ENCODE results near the gene MAP4K4.

Gene MAP4K4

DNA sequence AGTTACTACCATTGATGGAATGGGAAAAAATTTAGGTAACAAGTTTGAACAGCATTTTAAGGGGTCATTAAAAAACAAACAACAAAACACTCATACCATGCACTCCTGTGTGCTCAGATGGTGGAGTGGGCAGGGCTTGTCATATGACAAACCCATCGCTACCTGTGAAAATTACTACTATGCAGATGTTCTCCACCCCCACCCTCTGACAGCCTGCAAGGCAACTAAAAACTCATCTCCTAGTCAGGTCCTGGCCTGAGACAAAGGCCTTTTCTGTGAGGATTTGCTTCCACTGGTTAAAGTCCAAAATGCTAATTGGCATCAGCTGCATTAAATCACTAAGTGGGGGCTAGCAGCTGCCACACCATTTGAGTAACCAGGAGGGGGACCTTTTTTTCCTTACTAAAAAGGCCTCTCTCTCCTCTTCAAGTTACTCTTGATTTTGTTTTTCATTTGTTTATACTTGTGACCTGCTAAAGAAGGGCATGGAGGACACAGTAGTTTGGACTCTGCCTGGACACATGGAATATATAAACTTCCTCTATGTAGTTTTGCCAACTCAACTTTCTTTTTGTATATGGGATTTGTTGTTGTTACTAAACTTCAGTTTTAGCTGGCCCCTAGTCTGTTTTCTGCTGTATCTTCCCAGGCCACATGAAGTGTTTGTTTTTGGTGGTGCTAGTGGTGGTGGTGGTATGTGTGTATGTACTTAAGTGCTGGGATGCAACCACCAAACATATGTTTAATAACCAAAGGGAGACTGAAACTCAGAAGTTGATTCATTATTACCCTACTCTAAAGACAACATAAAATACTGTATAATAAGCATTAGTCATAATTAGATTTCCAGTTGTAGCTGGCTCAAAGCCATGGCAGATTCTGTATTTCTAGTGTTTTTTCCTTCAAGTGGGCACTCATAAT is 121.3 kb downstream of the MAP4K4 start:
- Histone ChIP-seq H3K27me3 (ENCODE audit: insufficient read depth, low read length) (no peaks in the 10 kb centered on the region), H3K36me3 (ENCODE audit: insufficient read depth, low read length) (peaks cover 5% of the 10 kb centered on the region), H3K4me1 (ENCODE audit: insufficient read depth, low read length) (peaks cover 16% of the 10 kb centered on the region), H2AFZ (ENCODE audit: low read depth, low read length) (no peak overlapping the region), H3K9me3 (ENCODE audit: low read length) (no peaks in the 10 kb centered on the region), H3K4me3 (ENCODE audit: low read length) (no peak overlapping the region)

DNA sequence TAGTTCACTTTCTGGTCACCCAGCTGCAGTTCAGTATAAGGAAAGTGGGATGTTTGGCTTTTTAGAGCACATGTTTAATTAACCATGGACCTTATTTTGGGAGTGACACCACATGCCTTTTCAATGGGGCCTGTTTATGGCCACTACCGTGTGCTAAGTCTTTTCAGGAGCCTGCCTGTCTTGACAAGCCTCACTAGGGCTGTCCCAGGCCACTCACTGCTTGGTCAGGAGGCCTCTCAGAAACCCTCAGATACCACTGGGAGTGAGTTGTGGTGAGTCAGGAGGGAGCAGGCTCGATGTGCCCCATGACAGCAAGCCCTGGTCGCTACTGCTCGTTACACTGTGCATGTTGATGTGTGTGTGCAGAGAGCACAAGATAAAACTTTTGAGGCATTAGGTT is 123.0 kb downstream of the MAP4K4 start:
- Histone ChIP-seq H2AFZ (ENCODE audit: low read depth, low read length) (no peak overlapping the region), H3K4me1 (ENCODE audit: insufficient read depth, low read length) (peaks cover 16% of the 10 kb centered on the region), H3K27me3 (ENCODE audit: insufficient read depth, low read length) (no peaks in the 10 kb centered on the region)

DNA sequence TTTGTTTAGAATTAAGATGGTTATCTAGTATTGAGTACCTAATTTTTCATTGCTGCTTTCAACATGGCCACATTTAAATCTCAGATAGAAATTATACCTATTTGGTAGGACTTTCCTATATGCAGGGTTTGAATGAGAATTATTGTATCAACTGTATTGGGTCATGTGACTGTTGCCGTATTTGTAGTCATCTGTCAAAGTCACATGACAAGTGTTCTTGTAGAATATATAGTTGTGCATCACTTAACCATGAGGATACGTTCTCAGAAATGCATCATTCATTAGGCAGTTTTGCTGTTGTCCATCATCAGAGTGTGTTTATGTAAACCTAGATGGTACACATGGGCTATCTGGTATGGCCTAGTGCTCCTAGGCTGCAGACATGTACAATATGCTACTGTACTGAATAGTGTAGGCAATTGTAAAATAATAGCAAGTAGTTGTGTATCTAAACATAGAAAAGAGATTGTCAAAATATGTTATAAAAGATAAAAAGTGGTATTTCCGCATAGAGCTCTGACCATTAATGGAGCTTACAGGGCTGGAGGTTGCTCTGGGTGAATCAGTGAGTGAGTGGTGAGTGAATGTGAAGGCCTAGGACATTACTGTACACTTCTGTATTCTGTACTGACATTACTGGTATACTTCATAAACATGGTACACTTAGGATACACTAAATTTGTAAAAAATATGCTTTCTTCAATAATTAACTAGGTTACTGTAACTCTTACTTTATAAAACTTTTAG is 123.7 kb downstream of the MAP4K4 start:
- Histone ChIP-seq H2AFZ (ENCODE audit: low read depth, low read length) (no peak overlapping the region), H3K9me3 (ENCODE audit: low read length) (no peaks in the 10 kb centered on the region), H3K4me1 (ENCODE audit: insufficient read depth, low read length) (peaks cover 16% of the 10 kb centered on the region), H3K36me3 (ENCODE audit: insufficient read depth, low read length) (peaks cover 16% of the 10 kb centered on the region), H3K27me3 (ENCODE audit: insufficient read depth, low read length) (no peaks in the 10 kb centered on the region), H3K4me3 (ENCODE audit: low read length) (no peak overlapping the region)

More for the DNA sequence above, 123.0 kb downstream of the MAP4K4 start:
- H3K36me3 ChIP-seq (ENCODE audit: insufficient read depth, low read length) = peaks cover 10% of the 10 kb centered on the region
- H3K4me3 ChIP-seq (ENCODE audit: low read length) = no peak overlapping the region
- H3K9me3 ChIP-seq (ENCODE audit: low read length) = no peaks in the 10 kb centered on the region

DNA sequence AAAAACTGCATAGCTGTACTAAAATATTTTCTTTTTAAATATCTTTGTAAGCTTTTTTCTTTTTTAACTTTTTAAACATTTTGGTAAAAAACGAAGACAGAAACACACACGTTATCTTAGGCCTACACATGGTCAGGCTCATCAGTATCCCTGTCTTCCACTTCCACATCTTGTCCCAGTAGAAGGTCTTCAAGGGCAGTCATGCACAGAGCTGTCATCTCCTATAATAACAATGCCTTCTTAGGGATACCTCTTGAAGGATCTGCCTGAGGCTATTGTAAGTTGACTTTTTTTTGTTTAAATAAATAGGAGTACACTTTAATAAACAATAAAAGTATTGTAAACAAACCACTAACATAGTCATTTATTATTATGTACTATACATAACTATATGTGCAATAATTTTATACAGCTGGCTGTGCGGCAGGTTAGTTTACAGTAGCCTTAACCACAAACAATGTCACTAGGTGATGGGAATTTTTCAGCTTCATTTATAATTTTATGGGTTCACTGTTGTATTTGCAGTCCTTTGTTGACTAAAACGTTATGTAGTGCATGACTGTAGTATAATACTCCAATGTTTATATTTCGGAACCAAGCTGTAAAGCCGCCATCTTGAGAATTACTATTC is 124.4 kb downstream of the MAP4K4 start:
- no peak overlapping the region for H3K4me3 ChIP-seq (ENCODE audit: low read length)
- H3K4me1 ChIP-seq (ENCODE audit: insufficient read depth, low read length) = peaks cover 16% of the 10 kb centered on the region
- H3K9me3 ChIP-seq (ENCODE audit: low read length) = no peaks in the 10 kb centered on the region

DNA sequence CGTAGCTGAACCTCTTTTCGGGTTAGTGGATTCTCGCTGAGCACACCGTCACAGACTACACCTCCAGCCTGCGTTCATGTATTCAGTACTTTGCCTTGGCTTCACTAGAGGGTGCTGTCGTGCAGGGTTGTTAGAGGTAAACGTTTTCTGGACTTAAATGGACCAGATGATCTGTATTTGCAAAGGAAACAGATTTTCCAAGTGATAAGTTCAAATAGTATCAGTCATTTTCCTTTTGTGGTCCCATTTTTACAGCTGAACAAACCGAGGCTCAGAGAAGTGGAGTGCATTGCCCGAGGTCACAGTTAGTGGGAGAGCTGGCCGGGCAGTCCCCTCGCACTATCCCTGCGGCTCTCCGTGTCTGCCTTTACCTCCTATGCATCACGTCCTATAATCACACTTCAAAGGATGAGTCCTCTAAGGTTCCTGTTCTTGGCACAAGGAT is 125.9 kb downstream of the MAP4K4 start:
- Histone ChIP-seq H3K36me3 (ENCODE audit: insufficient read depth, low read length) (peaks cover 37% of the 10 kb centered on the region), H3K4me3 (ENCODE audit: low read length) (no peak overlapping the region), H3K9me3 (ENCODE audit: low read length) (no peaks in the 10 kb centered on the region), H3K4me1 (ENCODE audit: insufficient read depth, low read length) (peaks cover 8% of the 10 kb centered on the region), H3K27me3 (ENCODE audit: insufficient read depth, low read length) (no peaks in the 10 kb centered on the region), H2AFZ (ENCODE audit: low read depth, low read length) (no peak overlapping the region)

More for the DNA sequence above, 124.4 kb downstream of the MAP4K4 start:
- Histone ChIP-seq H3K27me3 (ENCODE audit: insufficient read depth, low read length) (no peaks in the 10 kb centered on the region), H3K36me3 (ENCODE audit: insufficient read depth, low read length) (peaks cover 23% of the 10 kb centered on the region), H2AFZ (ENCODE audit: low read depth, low read length) (no peak overlapping the region)

DNA sequence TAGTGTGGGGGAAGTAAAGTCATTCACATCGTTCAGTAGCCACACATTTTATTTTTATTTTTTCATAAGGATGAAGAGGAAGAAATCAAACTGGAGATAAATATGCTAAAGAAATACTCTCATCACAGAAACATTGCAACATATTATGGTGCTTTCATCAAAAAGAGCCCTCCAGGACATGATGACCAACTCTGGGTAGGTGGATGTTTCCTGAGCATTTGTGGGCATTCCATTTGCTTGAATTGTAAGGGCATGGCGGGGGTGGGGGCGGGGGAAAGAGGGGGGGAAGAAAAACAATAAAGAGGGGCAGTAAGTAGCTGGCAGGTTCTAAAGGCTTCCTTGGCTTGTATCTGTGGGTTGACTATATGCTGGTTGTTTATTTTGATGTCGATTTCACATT is 126.4 kb downstream of the MAP4K4 start:
- Histone ChIP-seq H3K27me3 (ENCODE audit: insufficient read depth, low read length) (no peaks in the 10 kb centered on the region), H3K4me3 (ENCODE audit: low read length) (no peak overlapping the region), H3K36me3 (ENCODE audit: insufficient read depth, low read length) (peaks cover 41% of the 10 kb centered on the region), H2AFZ (ENCODE audit: low read depth, low read length) (no peak overlapping the region), H3K4me1 (ENCODE audit: insufficient read depth, low read length) (peaks cover 3% of the 10 kb centered on the region), H3K9me3 (ENCODE audit: low read length) (no peaks in the 10 kb centered on the region)

DNA sequence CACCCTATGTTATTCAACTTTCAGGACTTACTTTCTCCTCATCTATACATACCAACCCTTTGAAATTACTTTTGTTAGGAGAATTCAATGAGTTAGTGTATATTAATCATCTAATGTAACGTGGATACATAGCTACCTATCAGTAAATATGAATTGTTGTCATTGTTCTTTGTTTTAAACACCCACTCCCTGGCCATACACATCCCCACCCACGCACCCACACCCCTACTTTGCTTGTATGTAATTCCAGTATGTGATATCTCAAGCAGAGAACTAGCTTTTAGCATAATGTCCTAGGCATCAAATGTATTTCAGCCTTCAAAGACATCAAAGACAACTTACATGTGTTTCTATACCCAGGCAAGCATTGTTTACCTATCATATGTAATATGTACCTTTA is 129.2 kb downstream of the MAP4K4 start:
- Histone ChIP-seq H3K9me3 (ENCODE audit: low read length) (no peaks in the 10 kb centered on the region), H3K4me3 (ENCODE audit: low read length) (no peak overlapping the region), H3K27me3 (ENCODE audit: insufficient read depth, low read length) (no peaks in the 10 kb centered on the region), H3K36me3 (ENCODE audit: insufficient read depth, low read length) (peaks cover 63% of the 10 kb centered on the region), H3K4me1 (ENCODE audit: insufficient read depth, low read length) (no peaks in the 10 kb centered on the region), H2AFZ (ENCODE audit: low read depth, low read length) (no peak overlapping the region)

DNA sequence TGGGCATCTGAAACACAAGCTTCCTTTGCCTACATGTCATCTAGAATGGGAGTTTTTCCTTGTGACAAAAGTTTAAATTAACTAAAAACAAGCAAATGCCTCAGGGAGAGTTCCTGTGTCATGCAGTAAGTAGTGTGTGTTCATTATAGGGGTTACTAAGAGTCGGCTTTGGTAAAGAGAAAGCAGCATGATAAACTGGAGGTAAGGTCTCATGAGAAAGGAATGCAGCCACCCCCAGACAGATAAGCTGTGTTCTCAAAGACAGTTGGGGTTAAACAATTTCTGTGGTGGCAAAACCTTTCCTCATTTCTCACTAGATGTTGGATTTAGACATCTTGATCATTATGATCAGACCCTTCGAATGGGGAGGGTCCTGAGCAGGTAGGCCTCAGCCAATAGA is 129.7 kb downstream of the MAP4K4 start:
- H3K9me3 ChIP-seq (ENCODE audit: low read length) = no peaks in the 10 kb centered on the region
- H3K4me1 ChIP-seq (ENCODE audit: insufficient read depth, low read length) = no peaks in the 10 kb centered on the region
- no peak overlapping the region for H3K4me3 ChIP-seq (ENCODE audit: low read length)
- H3K27me3 ChIP-seq (ENCODE audit: insufficient read depth, low read length) = no peaks in the 10 kb centered on the region
- no peak overlapping the region for H2AFZ ChIP-seq (ENCODE audit: low read depth, low read length)
- H3K36me3 ChIP-seq (ENCODE audit: insufficient read depth, low read length) = peaks cover 65% of the 10 kb centered on the region

DNA sequence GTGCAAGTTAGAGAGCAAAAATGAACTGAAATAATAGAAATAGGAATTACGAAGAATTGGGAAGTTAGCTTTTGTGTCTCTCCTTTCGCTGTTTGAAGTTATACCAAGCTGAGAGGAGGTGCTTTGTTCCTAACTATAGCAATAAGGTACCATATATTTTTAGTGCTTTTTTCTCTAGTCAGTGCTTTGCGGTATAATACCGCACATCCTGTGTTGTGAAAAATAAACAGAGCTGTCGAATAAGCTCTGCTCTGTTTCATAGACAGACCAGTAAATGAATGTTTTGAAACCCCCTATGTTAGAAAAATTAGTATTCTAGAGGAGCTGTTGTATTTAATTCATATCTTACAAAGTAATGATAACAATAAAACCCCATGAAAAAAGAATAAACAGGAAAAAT is 130.8 kb downstream of the MAP4K4 start:
- Histone ChIP-seq H3K27me3 (ENCODE audit: insufficient read depth, low read length) (no peaks in the 10 kb centered on the region), H2AFZ (ENCODE audit: low read depth, low read length) (no peak overlapping the region), H3K4me3 (ENCODE audit: low read length) (no peak overlapping the region), H3K36me3 (ENCODE audit: insufficient read depth, low read length) (peaks cover 69% of the 10 kb centered on the region), H3K9me3 (ENCODE audit: low read length) (no peaks in the 10 kb centered on the region), H3K4me1 (ENCODE audit: insufficient read depth, low read length) (no peaks in the 10 kb centered on the region)

DNA sequence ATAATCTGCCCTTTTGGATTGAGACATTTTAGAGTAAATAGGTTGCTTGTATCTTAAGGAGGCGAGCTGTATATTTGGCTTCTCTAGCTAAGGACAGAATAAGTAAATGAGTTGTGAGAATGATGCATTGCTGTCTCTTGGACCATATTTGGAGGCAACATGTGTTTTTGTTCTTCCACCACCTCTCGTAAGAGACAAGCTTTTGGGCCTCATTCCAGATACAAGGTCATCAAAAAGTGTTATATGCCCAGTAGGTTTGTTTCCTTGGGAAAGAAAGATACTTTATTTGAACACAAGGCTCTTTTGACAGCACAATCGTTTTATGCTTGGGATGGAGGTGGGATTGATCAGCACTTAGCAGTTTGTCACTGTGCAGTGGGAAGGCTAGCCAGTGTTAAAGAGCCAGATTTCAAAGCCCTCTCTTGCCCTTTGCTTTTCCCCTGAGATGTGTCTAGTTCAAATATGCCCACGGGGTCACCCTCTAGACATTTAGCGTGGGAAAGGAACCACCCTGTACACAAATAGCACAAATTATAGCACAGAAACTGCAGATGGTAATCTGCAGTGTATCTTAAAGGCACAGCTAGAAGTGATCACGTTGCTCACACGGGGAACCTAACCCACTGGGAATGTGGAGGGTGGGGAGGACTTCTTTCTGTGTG is 131.3 kb downstream of the MAP4K4 start:
- Histone ChIP-seq H3K4me3 (ENCODE audit: low read length) (no peak overlapping the region), H3K4me1 (ENCODE audit: insufficient read depth, low read length) (no peaks in the 10 kb centered on the region), H3K9me3 (ENCODE audit: low read length) (no peaks in the 10 kb centered on the region), H2AFZ (ENCODE audit: low read depth, low read length) (no peak overlapping the region), H3K27me3 (ENCODE audit: insufficient read depth, low read length) (no peaks in the 10 kb centered on the region), H3K36me3 (ENCODE audit: insufficient read depth, low read length) (peaks cover 68% of the 10 kb centered on the region)

DNA sequence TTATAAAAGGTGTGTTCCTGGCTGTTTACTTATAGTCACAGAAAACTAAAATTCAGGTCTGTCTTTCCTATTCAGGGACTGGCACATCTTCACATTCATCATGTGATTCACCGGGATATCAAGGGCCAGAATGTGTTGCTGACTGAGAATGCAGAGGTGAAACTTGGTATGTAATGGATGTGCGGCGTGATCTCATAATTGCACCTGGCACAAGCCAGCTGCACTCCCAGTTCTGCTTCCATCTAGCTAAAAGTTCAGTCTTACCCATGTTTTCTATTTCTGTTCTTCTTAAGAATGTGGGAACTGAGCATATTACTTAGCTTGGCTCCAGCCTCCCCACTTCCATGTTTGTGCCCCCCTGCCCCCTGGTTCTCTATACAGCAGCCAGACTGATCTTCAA is 131.9 kb downstream of the MAP4K4 start:
- Histone ChIP-seq H3K36me3 (ENCODE audit: insufficient read depth, low read length) (peaks cover 72% of the 10 kb centered on the region), H3K9me3 (ENCODE audit: low read length) (no peaks in the 10 kb centered on the region)

DNA sequence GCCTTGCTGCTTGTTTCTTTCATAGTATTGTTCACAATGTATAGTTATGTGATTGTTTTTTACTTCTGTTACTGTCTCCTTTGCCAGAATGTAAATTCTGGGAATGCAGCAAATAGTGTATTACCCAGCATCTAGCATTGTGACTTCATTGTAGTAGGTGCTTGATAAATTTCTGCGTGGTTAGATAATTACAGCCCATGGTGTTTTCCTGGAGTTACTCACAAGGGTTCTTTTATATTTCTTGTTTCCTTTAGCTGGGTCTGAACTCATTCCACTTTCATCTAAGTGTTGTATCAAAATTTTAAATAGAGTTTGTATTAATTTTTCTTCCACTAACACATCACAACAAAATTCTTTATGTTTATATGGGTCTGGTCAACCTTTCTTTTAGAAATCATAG is 132.6 kb downstream of the MAP4K4 start:
- Histone ChIP-seq H2AFZ (ENCODE audit: low read depth, low read length) (no peak overlapping the region), H3K27me3 (ENCODE audit: insufficient read depth, low read length) (no peaks in the 10 kb centered on the region), H3K4me1 (ENCODE audit: insufficient read depth, low read length) (no peaks in the 10 kb centered on the region), H3K4me3 (ENCODE audit: low read length) (no peak overlapping the region), H3K36me3 (ENCODE audit: insufficient read depth, low read length) (peaks cover 75% of the 10 kb centered on the region), H3K9me3 (ENCODE audit: low read length) (no peaks in the 10 kb centered on the region)

More for the DNA sequence above, 131.9 kb downstream of the MAP4K4 start:
- H3K27me3 ChIP-seq (ENCODE audit: insufficient read depth, low read length) = no peaks in the 10 kb centered on the region
- H3K4me3 ChIP-seq (ENCODE audit: low read length) = no peak overlapping the region
- no peaks in the 10 kb centered on the region for H3K4me1 ChIP-seq (ENCODE audit: insufficient read depth, low read length)
- H2AFZ ChIP-seq (ENCODE audit: low read depth, low read length) = no peak overlapping the region
